GM06990 (cell line): ENCODE data around the gene THSD4.

ENCODE experiments used
- DNase-seq: peaks from one replicate; pipeline ENCODE4 v3.0.0-alpha.2; 2011; ENCODE audit not compliant: insufficient read length; ENCODE audit errors: extremely low read depth
- H3K27me3 ChIP-seq: replicated peaks from 2 replicates; pipeline ENCODE4 v1.6.0; 2011; ENCODE audit warnings: low read length; ENCODE audit not compliant: control insufficient read depth, insufficient read depth
- H3K36me3 ChIP-seq: 2 replicates; pipeline ENCODE4 v1.5.1; 2011; ENCODE audit warnings: low read length; ENCODE audit not compliant: control insufficient read depth, insufficient read depth
- H3K4me3 ChIP-seq: replicated peaks from 2 replicates; pipeline ENCODE4 v1.5.1; 2011; ENCODE audit warnings: low read depth, mild to moderate bottlenecking, control low read depth, low read length
- CTCF ChIP-seq: IDR thresholded peaks from 2 replicates; pipeline ENCODE4 v1.5.1; 2011; ENCODE audit warnings: low read length, control low read depth, mild to moderate bottlenecking, inconsistent platforms; ENCODE audit not compliant: insufficient read depth, poor library complexity, severe bottlenecking

Gene THSD4

GRCh38 chr15:71691458-71692417 is 576.5 kb downstream of the THSD4 start:
- Histone ChIP-seq H3K36me3 (no peaks in the 10 kb centered on the region), H3K4me3 (no peak overlapping the region), H3K27me3 (no peaks in the 10 kb centered on the region; the same call in 1 of the 2 replicates)
- no peak for DNase-seq
- TF ChIP-seq CTCF: no peak

GRCh38 chr15:71697236-71697635 is 582.0 kb downstream of the THSD4 start:
- TF ChIP-seq CTCF: no peak
- Histone ChIP-seq H3K27me3 (no peaks in the 10 kb centered on the region; the same call in 1 of the 2 replicates), H3K36me3 (no peaks in the 10 kb centered on the region), H3K4me3 (no peak overlapping the region)
- DNase-seq: no peak

GRCh38 chr15:71698030-71698429 is 582.8 kb downstream of the THSD4 start:
- Histone ChIP-seq H3K4me3 (no peak overlapping the region), H3K27me3 (no peaks in the 10 kb centered on the region; the same call in 1 of the 2 replicates), H3K36me3 (no peaks in the 10 kb centered on the region)
- no peak for DNase-seq
- no peak for TF ChIP-seq CTCF

GRCh38 chr15:71698742-71699141 is 583.5 kb downstream of the THSD4 start:
- no peak for TF ChIP-seq CTCF

GRCh38 chr15:71699977-71700376 is 584.7 kb downstream of the THSD4 start:
- no peak for DNase-seq

More at GRCh38 chr15:71698742-71699141, 583.5 kb downstream of the THSD4 start:
- Histone ChIP-seq H3K4me3 (no peak overlapping the region), H3K36me3 (no peaks in the 10 kb centered on the region), H3K27me3 (no peaks in the 10 kb centered on the region; the same call in 1 of the 2 replicates)
- no peak for DNase-seq

More at GRCh38 chr15:71699977-71700376, 584.7 kb downstream of the THSD4 start:
- TF ChIP-seq CTCF: no peak
- no peak overlapping the region for H3K4me3 ChIP-seq
- no peaks in the 10 kb centered on the region for H3K36me3 ChIP-seq
- no peaks in the 10 kb centered on the region for H3K27me3 ChIP-seq
